Panc1 (cell line): ENCODE data around the gene CDKAL1. TPM values are rescaled to one million over a fixed set of nuclear protein-coding genes. Genes with fewer than 3 reads are reported as not detected.

Experiments
- ATAC-seq: fragments of 200-7000 bp; cut with Tn5 transposase; 2 replicates; pipeline ENCODE4 v1.9.1; 2020; ENCODE audit warnings: mild to moderate bottlenecking, moderate library complexity
- BruUV-seq: library from RNA; stranded (reverse); fragments of 400-500 nt; replicated peaks from 2 replicates; lab custom pipeline; 2021; lab: Mats Ljungman, UMichigan
- CTCF ChIA-PET: fragments of 300-600 bp; sonication (Branson Sonifier 250); formaldehyde crosslinking; loops from one replicate; lab custom pipeline; 2022; ENCODE audit warnings: antibody characterized with exemption; lab: Charles Lee
- POLR2A ChIA-PET: fragments of 300-600 bp; sonication (Branson Sonifier 250); formaldehyde crosslinking; loops from one replicate; lab custom pipeline; 2022; ENCODE audit warnings: antibody characterized with exemption; lab: Charles Lee
- DNase-seq: peaks from one replicate; pipeline ENCODE4 v3.0.0-alpha.2; 2010; ENCODE audit warnings: low read depth, low spot score
- H3K27ac ChIP-seq: 2 replicates; pipeline ENCODE4 v1.5.1; 2011; ENCODE audit warnings: mild to moderate bottlenecking, low read length, inconsistent platforms
- H3K27me3 ChIP-seq: fragments of 200-500 bp; sonication (Bioruptor generic); 2 replicates; pipeline ENCODE4 v1.6.0; 2014; ENCODE audit warnings: low read length, inconsistent platforms; ENCODE audit not compliant: control insufficient read depth, insufficient read depth
- H3K36me3 ChIP-seq: fragments of 200-500 bp; sonication (Bioruptor generic); 2 replicates; pipeline ENCODE4 v1.5.1; 2014; ENCODE audit warnings: inconsistent platforms, mild to moderate bottlenecking, low read length, moderate library complexity; ENCODE audit not compliant: control insufficient read depth, insufficient read depth
- H3K4me1 ChIP-seq: 2 replicates; pipeline ENCODE4 v1.5.1; 2011; ENCODE audit warnings: inconsistent platforms, mild to moderate bottlenecking, low read length, moderate library complexity; ENCODE audit not compliant: control insufficient read depth, insufficient read depth
- H3K4me3 ChIP-seq, 2 experiments: 2 replicates each; pipeline ENCODE4 v1.5.1; 2011 to 2012; ENCODE audit warnings: low read depth in 2 of 2, low read length in 2 of 2, mild to moderate bottlenecking in 2 of 2, inconsistent platforms in 1 of 2, moderate library complexity in 1 of 2
- H3K9me3 ChIP-seq: fragments of 200-500 bp; sonication (Bioruptor generic); 2 replicates; pipeline ENCODE4 v1.5.1; 2014; ENCODE audit warnings: low read depth, mild to moderate bottlenecking, inconsistent platforms, low read length, moderate library complexity; ENCODE audit not compliant: control insufficient read depth, insufficient read depth
- CTCF ChIP-seq: fragments of 450-650 bp; IDR thresholded peaks from 2 replicates; pipeline ENCODE4 v1.5.1; 2017; ENCODE audit warnings: mild to moderate bottlenecking
- POLR2AphosphoS5 ChIP-seq: IDR thresholded peaks from 2 replicates; pipeline ENCODE4 v1.6.1; 2012; ENCODE audit warnings: mild to moderate bottlenecking, low read depth, low read length, moderate library complexity
- REST ChIP-seq, 2 experiments: IDR thresholded peaks; 2 replicates each; pipeline ENCODE4 v1.6.1; 2011 to 2012; ENCODE audit warnings: low read depth in 2 of 2, control low read depth in 1 of 2, low read length in 1 of 2, mild to moderate bottlenecking in 1 of 2, moderate library complexity in 1 of 2; ENCODE audit not compliant: insufficient read depth in 1 of 2
- SIN3A ChIP-seq: IDR thresholded peaks from 2 replicates; pipeline ENCODE4 v1.6.1; 2012; ENCODE audit warnings: low read depth, mild to moderate bottlenecking, low read length, moderate library complexity, borderline replicate concordance; ENCODE audit not compliant: insufficient read depth
- TCF7L2 ChIP-seq: IDR thresholded peaks from 2 replicates; pipeline ENCODE4 v1.6.1; 2011; ENCODE audit warnings: mild to moderate bottlenecking, low read depth, low read length, inconsistent platforms
- in situ Hi-C: cut with HindIII; loops from 2 replicates; pipeline ENCODE4 v1.10.0; 2016; ENCODE audit warnings: low sequenced_read_pairs, low pct_unique_long_range_greater_than_20kb
- intact Hi-C: fragments of 100-400 bp; cut with micrococcal nuclease; formaldehyde crosslinking; loops from one replicate; pipeline ENCODE4 v1.10.0; 2022; ENCODE audit not compliant: unreplicated experiment
- total RNA-seq: library from RNA; stranded (reverse); gene quantifications from one replicate; pipeline ENCODE4 v1.2.1, GENCODE V29; 2021; ENCODE audit not compliant: unreplicated experiment

Gene CDKAL1
- total RNA-seq, 1 experiment from 2014 or later, result 14.5 TPM

GRCh38 chr6:20793174-20793573 lies 258.9 kb downstream of the CDKAL1 start:
- no peak for TF ChIP-seq REST (IDR thresholded peaks at IDR 0.05; ENCODE audit: insufficient read depth in 1 of 2, low read depth in 2 of 2, low read length in 1 of 2)
- TF ChIP-seq TCF7L2, result no peak
- no peak for TF ChIP-seq SIN3A
- TF ChIP-seq POLR2AphosphoS5, result no peak
- TF ChIP-seq CTCF, result no peak
- Histone ChIP-seq H3K4me1 (no peaks in the 10 kb centered on the region), H3K4me3 (no peak overlapping the region), H3K27ac (no peak overlapping the region), H3K36me3 (no peaks in the 10 kb centered on the region), H3K9me3 (no peaks in the 10 kb centered on the region), H3K27me3 (no peaks in the 10 kb centered on the region)
- POLR2A ChIA-PET, result no interaction called here
- no TSS peak for BruUV-seq
- CTCF ChIA-PET, result no interaction called here
- ATAC-seq (no peak), DNase-seq (no peak)
- in situ Hi-C loops, result no loop called here
- intact Hi-C loops, result no loop called here

GRCh38 chr6:20797597-20797996 lies 263.3 kb downstream of the CDKAL1 start:
- ChIA-PET CTCF (no interaction called here), POLR2A (no interaction called here)
- DNase-seq (no peak), ATAC-seq (no peak)
- no peaks in the 10 kb centered on the region for H3K27me3 ChIP-seq
- H3K4me3 ChIP-seq, result no peak overlapping the region
- H3K9me3 ChIP-seq, result no peaks in the 10 kb centered on the region
- H3K27ac ChIP-seq, result no peak overlapping the region
- no peaks in the 10 kb centered on the region for H3K36me3 ChIP-seq
- in situ Hi-C loops, result no loop called here
- no peaks in the 10 kb centered on the region for H3K4me1 ChIP-seq
- no TSS peak for BruUV-seq
- TF ChIP-seq CTCF, result no peak
- no peak for TF ChIP-seq TCF7L2
- no peak for TF ChIP-seq SIN3A
- intact Hi-C loops, result no loop called here
